Measurements from ENCODE around the gene MUC5B. TPM values are rescaled to one million over a fixed set of nuclear protein-coding genes. Genes with fewer than 3 reads are reported as not detected.
"Not testable (repeated sequence)": the region's sequence is repeated elsewhere in the genome, so short reads cannot be mapped to it uniquely, and the experiment has no call there.

MUC5B gene
- total RNA-seq, 1 donor from 2014 or later, result not detected

DNA sequence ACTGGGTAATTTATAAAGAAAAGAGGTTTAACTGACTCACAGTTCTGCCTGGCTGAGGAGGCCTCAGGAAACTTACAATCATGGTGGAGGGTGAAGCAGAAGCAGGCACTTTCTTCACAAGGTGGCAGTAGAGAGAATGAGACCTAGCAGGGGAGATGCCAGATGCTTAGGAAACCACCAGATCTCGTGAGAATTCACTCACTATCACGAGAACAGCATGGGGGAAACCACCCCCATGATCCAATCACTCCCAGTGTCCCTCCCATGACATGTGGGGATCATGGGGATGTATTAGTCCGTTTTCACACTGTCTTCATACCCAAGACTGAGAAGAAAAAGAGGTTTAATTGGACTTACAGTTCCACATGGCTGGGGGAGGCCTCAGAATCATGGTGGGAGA is 41.6 kb downstream of the MUC5B start:
- not testable (repeated sequence) for H3K9ac ChIP-seq; H3K36me3 ChIP-seq; H3K27ac ChIP-seq; H3F3A ChIP-seq (ENCODE audit: low read depth); H3K4me3 ChIP-seq; H3K36me3 Mint-ChIP-seq; H4K20me1 ChIP-seq (ENCODE audit: low read depth); DNase-seq (ENCODE audit: low spot score); H3K9me3 ChIP-seq (ENCODE audit: low read depth); H3K4me3 Mint-ChIP-seq; H3K4me2 ChIP-seq; H3K27me3 Mint-ChIP-seq (ENCODE audit: insufficient read depth, low read depth); H3K27me3 ChIP-seq; H2AFZ ChIP-seq (replicated peaks); H3K79me2 ChIP-seq (ENCODE audit: low read depth); H3K27ac Mint-ChIP-seq; H3K4me1 Mint-ChIP-seq
- peaks cover 11% of the 10 kb centered on the region for H3K4me1 ChIP-seq
- H3K9me3 Mint-ChIP-seq, result peaks cover 15% of the 10 kb centered on the region
- TF ChIP-seq, protein P1, sequence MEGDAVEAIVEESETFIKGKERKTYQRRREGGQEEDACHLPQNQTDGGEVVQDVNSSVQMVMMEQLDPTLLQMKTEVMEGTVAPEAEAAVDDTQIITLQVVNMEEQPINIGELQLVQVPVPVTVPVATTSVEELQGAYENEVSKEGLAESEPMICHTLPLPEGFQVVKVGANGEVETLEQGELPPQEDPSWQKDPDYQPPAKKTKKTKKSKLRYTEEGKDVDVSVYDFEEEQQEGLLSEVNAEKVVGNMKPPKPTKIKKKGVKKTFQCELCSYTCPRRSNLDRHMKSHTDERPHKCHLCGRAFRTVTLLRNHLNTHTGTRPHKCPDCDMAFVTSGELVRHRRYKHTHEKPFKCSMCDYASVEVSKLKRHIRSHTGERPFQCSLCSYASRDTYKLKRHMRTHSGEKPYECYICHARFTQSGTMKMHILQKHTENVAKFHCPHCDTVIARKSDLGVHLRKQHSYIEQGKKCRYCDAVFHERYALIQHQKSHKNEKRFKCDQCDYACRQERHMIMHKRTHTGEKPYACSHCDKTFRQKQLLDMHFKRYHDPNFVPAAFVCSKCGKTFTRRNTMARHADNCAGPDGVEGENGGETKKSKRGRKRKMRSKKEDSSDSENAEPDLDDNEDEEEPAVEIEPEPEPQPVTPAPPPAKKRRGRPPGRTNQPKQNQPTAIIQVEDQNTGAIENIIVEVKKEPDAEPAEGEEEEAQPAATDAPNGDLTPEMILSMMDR (IDR thresholded peaks at IDR 0.05), result peak; percentile 35

DNA sequence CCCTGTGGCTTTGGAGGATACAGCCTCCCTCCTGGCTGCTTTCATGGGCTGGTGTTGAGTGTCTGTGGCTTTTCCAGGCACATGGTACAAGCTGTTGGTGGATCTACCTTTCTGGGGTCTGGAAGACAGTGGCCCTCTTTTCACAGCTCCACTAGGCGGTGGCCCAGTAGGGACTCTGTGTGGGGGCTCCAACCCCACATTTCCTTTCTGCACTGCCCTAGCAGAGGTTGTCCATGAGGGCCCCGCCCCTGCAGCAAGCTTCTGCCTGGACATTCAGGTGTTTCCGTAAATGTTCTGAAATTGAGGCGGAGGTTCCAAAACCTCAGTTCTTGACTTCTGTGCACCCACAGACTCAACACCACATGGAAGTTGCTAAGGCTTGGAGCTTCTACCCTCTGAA is 42.6 kb downstream of the MUC5B start:
- peaks cover 15% of the 10 kb centered on the region for H3K9me3 Mint-ChIP-seq
- not testable (repeated sequence) for H3K36me3 ChIP-seq; H3K9me3 ChIP-seq (ENCODE audit: low read depth); H3K27me3 ChIP-seq; H3K79me2 ChIP-seq (ENCODE audit: low read depth); H3K27ac ChIP-seq; H3K27ac Mint-ChIP-seq; H3K4me1 Mint-ChIP-seq; H3K4me3 ChIP-seq; H3K27me3 Mint-ChIP-seq (ENCODE audit: insufficient read depth, low read depth); H2AFZ ChIP-seq (replicated peaks); DNase-seq (ENCODE audit: low spot score); H4K20me1 ChIP-seq (ENCODE audit: low read depth); H3F3A ChIP-seq (ENCODE audit: low read depth); H3K36me3 Mint-ChIP-seq; H3K4me2 ChIP-seq; H3K9ac ChIP-seq; H3K4me3 Mint-ChIP-seq
- peaks cover 11% of the 10 kb centered on the region for H3K4me1 ChIP-seq

DNA sequence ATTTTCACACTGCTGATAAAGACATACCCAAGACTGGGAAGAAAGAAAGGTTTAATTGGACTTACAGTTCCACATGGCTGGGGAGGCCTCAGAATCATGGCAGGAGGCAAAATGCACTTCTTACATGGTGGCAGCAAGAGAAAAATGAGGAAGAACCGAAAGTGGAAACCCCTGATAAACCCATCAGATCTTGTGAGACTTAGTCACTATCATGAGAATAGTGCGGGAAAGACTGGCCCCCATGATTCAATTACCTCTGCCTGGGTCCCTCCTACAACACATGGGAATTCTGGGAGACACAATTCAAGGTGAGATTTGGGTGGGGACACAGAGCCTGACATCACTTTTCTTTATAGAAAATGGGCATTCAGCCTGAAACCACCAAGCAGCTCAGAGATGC is 44.1 kb downstream of the MUC5B start:
- not testable (repeated sequence) for H3F3A ChIP-seq (ENCODE audit: low read depth); H3K9ac ChIP-seq; H3K4me3 ChIP-seq; H2AFZ ChIP-seq (replicated peaks); H3K27me3 ChIP-seq; H3K27ac ChIP-seq; H3K27me3 Mint-ChIP-seq (ENCODE audit: insufficient read depth, low read depth); H3K36me3 ChIP-seq; H3K36me3 Mint-ChIP-seq; DNase-seq (ENCODE audit: low spot score); H3K4me2 ChIP-seq; H3K9me3 ChIP-seq (ENCODE audit: low read depth); H3K4me3 Mint-ChIP-seq; H4K20me1 ChIP-seq (ENCODE audit: low read depth); H3K79me2 ChIP-seq (ENCODE audit: low read depth); H3K27ac Mint-ChIP-seq
- peaks cover 15% of the 10 kb centered on the region for H3K9me3 Mint-ChIP-seq
- H3K4me1 Mint-ChIP-seq, result peaks cover 13% of the 10 kb centered on the region
- peaks cover 10% of the 10 kb centered on the region for H3K4me1 ChIP-seq

DNA sequence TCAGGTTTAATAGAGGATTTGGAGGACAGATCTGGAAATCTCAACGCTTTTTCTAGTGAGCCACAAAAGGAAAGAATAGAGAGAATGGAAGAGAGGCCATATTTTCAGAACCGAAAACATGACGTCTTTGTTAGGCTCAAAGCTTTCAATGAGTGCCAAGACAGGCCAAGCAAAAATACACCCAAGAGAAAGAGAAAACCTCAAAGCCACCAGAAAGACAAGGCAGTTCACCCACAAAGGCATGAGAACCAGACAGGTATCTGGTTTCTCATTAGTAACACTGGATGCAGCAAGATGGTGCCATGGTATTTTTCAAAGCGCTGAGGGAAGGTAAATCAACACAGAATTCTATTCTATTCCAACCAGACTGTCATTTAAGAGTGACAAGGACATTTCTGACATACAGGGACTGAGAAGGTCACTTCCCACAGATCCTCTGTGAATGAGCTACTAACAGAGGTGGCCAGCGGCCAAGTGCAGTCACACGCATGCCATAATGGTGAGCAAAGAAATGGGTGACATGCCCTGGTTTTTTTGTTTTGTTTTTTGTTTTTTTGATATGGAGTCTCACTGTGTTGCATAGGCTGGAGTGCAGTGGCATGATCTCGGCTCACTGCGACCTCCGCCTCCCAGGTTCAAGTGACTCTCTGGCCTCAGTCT is 44.7 kb downstream of the MUC5B start:
- DNase-seq (ENCODE audit: low spot score), result no peak
- Mint-ChIP-seq H3K4me3 (no peak overlapping the region), H3K4me1 (peaks cover 12% of the 10 kb centered on the region), H3K27ac (no peak overlapping the region), H3K36me3 (peaks cover 4% of the 10 kb centered on the region), H3K27me3 (ENCODE audit: insufficient read depth, low read depth) (peaks cover 6% of the 10 kb centered on the region), H3K9me3 (peaks cover 15% of the 10 kb centered on the region)
- Histone ChIP-seq H3F3A (ENCODE audit: low read depth) (no peaks in the 10 kb centered on the region), H3K36me3 (no peaks in the 10 kb centered on the region), H3K27me3 (no peaks in the 10 kb centered on the region), H3K4me2 (no peak overlapping the region), H3K27ac (no peak overlapping the region), H3K4me1 (peaks cover 6% of the 10 kb centered on the region), H3K9ac (no peak overlapping the region), H3K4me3 (no peak overlapping the region), H4K20me1 (ENCODE audit: low read depth) (no peaks in the 10 kb centered on the region), H3K79me2 (ENCODE audit: low read depth) (no peaks in the 10 kb centered on the region), H2AFZ (replicated peaks) (no peak overlapping the region), H3K9me3 (ENCODE audit: low read depth) (no peaks in the 10 kb centered on the region)
- TF ChIP-seq EZH2phosphoT487 (IDR thresholded peaks at IDR 0.05) (no peak), EZH2 (IDR thresholded peaks at IDR 0.05) (no peak)
- TF ChIP-seq, protein P1 (IDR thresholded peaks at IDR 0.05), result no peak

All from neural progenitor cell (in vitro differentiated cells).